Neural cell (in vitro differentiated cells): Measurements from ENCODE around the gene USO1. TPM values are rescaled to one million over a fixed set of nuclear protein-coding genes. Genes with fewer than 3 reads are reported as not detected.
"Not testable (repeated sequence)": the region's sequence is repeated elsewhere in the genome, so short reads cannot be mapped to it uniquely, and the experiment has no call there.

Experiments
- H2AFZ ChIP-seq: fragments of 200-600, 300-800 bp; sonication (generic), shearing (Covaris generic); 2 replicates; pipeline ENCODE4 v1.6.0; 2014; ENCODE audit warnings: low read depth, mild to moderate bottlenecking, antibody characterized with exemption, low read length, moderate library complexity
- H3F3A ChIP-seq: fragments of 200-600 bp; shearing (Covaris generic); 2 replicates; pipeline ENCODE4 v1.6.1; 2016; ENCODE audit warnings: mild to moderate bottlenecking, moderate library complexity, mixed read lengths, antibody characterized with exemption, low read length; ENCODE audit not compliant: insufficient read depth, poor library complexity, severe bottlenecking
- H3K27ac ChIP-seq: fragments of 200-600, 300-800 bp; sonication (generic), shearing (Covaris generic); 2 replicates; pipeline ENCODE4 v1.5.1; 2014; ENCODE audit warnings: mild to moderate bottlenecking, low read length, moderate library complexity
- H3K27me3 ChIP-seq: fragments of 300-800, 200-600 bp; sonication (generic), shearing (Covaris generic); 2 replicates; pipeline ENCODE4 v1.6.0; 2014; ENCODE audit warnings: mild to moderate bottlenecking, low read depth, low read length, moderate library complexity; ENCODE audit not compliant: insufficient read depth
- H3K36me3 ChIP-seq: fragments of 300-800, 200-600 bp; sonication (generic), shearing (Covaris generic); 2 replicates; pipeline ENCODE4 v1.5.1; 2014; ENCODE audit warnings: mild to moderate bottlenecking, antibody characterized with exemption, low read length, moderate library complexity; ENCODE audit not compliant: insufficient read depth
- H3K4me2 ChIP-seq: fragments of 300-800, 200-600 bp; sonication (generic), shearing (Covaris generic); 2 replicates; pipeline ENCODE4 v1.6.0; 2014; ENCODE audit warnings: mild to moderate bottlenecking, low read length
- H3K4me3 ChIP-seq: fragments of 300-800, 200-600 bp; sonication (generic), shearing (Covaris generic); 2 replicates; pipeline ENCODE4 v1.5.1; 2014; ENCODE audit warnings: mild to moderate bottlenecking, low read length, moderate library complexity
- H3K79me2 ChIP-seq: fragments of 200-600 bp; shearing (Covaris generic); replicated peaks from 2 replicates; pipeline ENCODE4 v1.6.0; 2014; ENCODE audit warnings: mild to moderate bottlenecking, low read length, moderate library complexity; ENCODE audit not compliant: insufficient read depth
- H3K9ac ChIP-seq: fragments of 300-800, 200-600 bp; sonication (generic), shearing (Covaris generic); 2 replicates; pipeline ENCODE4 v1.6.1; 2016; ENCODE audit warnings: mild to moderate bottlenecking, low read length, mixed read lengths
- H3K9me2 ChIP-seq: fragments of 200-600 bp; shearing (Covaris generic); 2 replicates; pipeline ENCODE4 v1.6.1; 2016; ENCODE audit warnings: mild to moderate bottlenecking, low read length, mixed read lengths; ENCODE audit not compliant: insufficient read depth
- H3K9me3 ChIP-seq: fragments of 200-600, 300-800 bp; sonication (generic), shearing (Covaris generic); 2 replicates; pipeline ENCODE4 v1.6.1; 2016; ENCODE audit warnings: mild to moderate bottlenecking, mixed run types, low read length, moderate library complexity, mixed read lengths
- H4K20me1 ChIP-seq: fragments of 200-600 bp; shearing (Covaris generic); 2 replicates; pipeline ENCODE4 v1.6.1; 2016; ENCODE audit warnings: mild to moderate bottlenecking, mixed run types; ENCODE audit not compliant: insufficient read depth
- CTCF ChIP-seq: fragments of 450-650 bp; IDR thresholded peaks from 2 replicates; pipeline ENCODE4 v1.5.1; 2014; ENCODE audit warnings: antibody characterized with exemption, mild to moderate bottlenecking, moderate library complexity; ENCODE audit not compliant: poor library complexity, severe bottlenecking
- EP300 ChIP-seq: fragments of 450-650 bp; conservative IDR thresholded peaks from 2 replicates; pipeline ENCODE4 v1.6.1; 2014; ENCODE audit warnings: antibody characterized with exemption, mild to moderate bottlenecking, moderate library complexity; ENCODE audit not compliant: poor library complexity, severe bottlenecking
- EZH2 ChIP-seq: fragments of 200-600, 300-800 bp; shearing (Covaris generic), sonication (generic); IDR thresholded peaks from 2 replicates; pipeline ENCODE4 v1.6.1; 2014; ENCODE audit warnings: antibody characterized with exemption, low read length, borderline replicate concordance, mild to moderate bottlenecking; ENCODE audit not compliant: insufficient read depth, poor library complexity, severe bottlenecking
- MXI1 ChIP-seq: fragments of 450-650 bp; conservative IDR thresholded peaks from 2 replicates; pipeline ENCODE4 v1.6.1; 2014; ENCODE audit warnings: antibody characterized with exemption, mild to moderate bottlenecking; ENCODE audit not compliant: poor library complexity, severe bottlenecking
- POLR2AphosphoS5 ChIP-seq: IDR thresholded peaks from 2 replicates; pipeline ENCODE4 v1.6.1; 2012
- RAD21 ChIP-seq: fragments of 450-650 bp; conservative IDR thresholded peaks from 2 replicates; pipeline ENCODE4 v1.6.1; 2014; ENCODE audit warnings: antibody characterized with exemption, mild to moderate bottlenecking, moderate library complexity
- REST ChIP-seq: IDR thresholded peaks from 2 replicates; pipeline ENCODE4 v1.6.1; 2012; ENCODE audit warnings: borderline replicate concordance
- SMC3 ChIP-seq: fragments of 450-650 bp; conservative IDR thresholded peaks from 2 replicates; pipeline ENCODE4 v1.6.1; 2014; ENCODE audit warnings: antibody characterized with exemption, mild to moderate bottlenecking, moderate library complexity; ENCODE audit not compliant: poor library complexity
- TAF1 ChIP-seq: IDR thresholded peaks from 2 replicates; pipeline ENCODE4 v1.6.1; 2012; ENCODE audit warnings: low read depth
- polyA plus RNA-seq: library from polyadenylated mRNA; depleted of rRNA; stranded (reverse); fragments of >200 nt; gene quantifications from 2 replicates; pipeline ENCODE4 v1.2.3, GENCODE V29; 2014

Gene USO1
- polyA plus RNA-seq, 1 donor from 2014 or later = 40.0 TPM

GRCh38 chr4:75800972-75801371 lies 76.6 kb downstream of the USO1 start:
- no peaks in the 10 kb centered on the region for H3K9me3 ChIP-seq
- no peaks in the 10 kb centered on the region for H4K20me1 ChIP-seq
- no peak overlapping the region for H2AFZ ChIP-seq
- H3K36me3 ChIP-seq = no peaks in the 10 kb centered on the region
- no peak overlapping the region for H3K4me2 ChIP-seq
- no peaks in the 10 kb centered on the region for H3F3A ChIP-seq
- H3K27me3 ChIP-seq = no peaks in the 10 kb centered on the region
- no peak for TF ChIP-seq POLR2AphosphoS5
- no peak for TF ChIP-seq CTCF
- TF ChIP-seq TAF1 = no peak
- no peak for TF ChIP-seq RAD21
- TF ChIP-seq MXI1 = no peak
- no peak for TF ChIP-seq SMC3
- TF ChIP-seq REST = no peak
- no peak for TF ChIP-seq EZH2
- no peak for TF ChIP-seq EP300
- no peaks in the 10 kb centered on the region for H3K79me2 ChIP-seq
- H3K27ac ChIP-seq = no peak overlapping the region
- H3K4me3 ChIP-seq = no peak overlapping the region
- H3K9ac ChIP-seq = no peak overlapping the region
- no peaks in the 10 kb centered on the region for H3K9me2 ChIP-seq

- H3K4me2 ChIP-seq, H3K4me3 ChIP-seq, H3K9ac ChIP-seq, H4K20me1 ChIP-seq, H3K27me3 ChIP-seq, H3K36me3 ChIP-seq, H3K9me2 ChIP-seq, H3F3A ChIP-seq, H2AFZ ChIP-seq, H3K27ac ChIP-seq, H3K79me2 ChIP-seq, H3K9me3 ChIP-seq: not testable (repeated sequence)
Measured at GRCh38 chr4:75806035-75806434, 81.7 kb downstream of the USO1 start.

GRCh38 chr4:75817901-75818300 lies 93.5 kb downstream of the USO1 start:
- TF ChIP-seq SMC3 = no peak
- no peak for TF ChIP-seq CTCF
- Histone ChIP-seq H2AFZ (no peak overlapping the region), H3K9me2 (no peaks in the 10 kb centered on the region), H3K4me3 (no peak overlapping the region), H3K27ac (no peak overlapping the region), H3K36me3 (peaks cover 9% of the 10 kb centered on the region), H3K9me3 (no peaks in the 10 kb centered on the region), H3K79me2 (no peaks in the 10 kb centered on the region), H3K9ac (no peak overlapping the region), H3K27me3 (no peaks in the 10 kb centered on the region), H3K4me2 (no peak overlapping the region), H3F3A (no peaks in the 10 kb centered on the region), H4K20me1 (no peaks in the 10 kb centered on the region)
